KMS-11 (cell line): Measurements from ENCODE around the gene CTNNA2.

Experiments used
- H2AFZ ChIP-seq: fragments of 200-600 bp; sonication (generic); 2 replicates; pipeline ENCODE4 v1.6.1; 2016; ENCODE audit warnings: antibody characterized with exemption, mixed run types, low read depth
- H3K27ac ChIP-seq: fragments of 200-600 bp; sonication (generic); 2 replicates; pipeline ENCODE4 v1.6.1; 2016; ENCODE audit warnings: mild to moderate bottlenecking, mixed run types
- H3K27me3 ChIP-seq: fragments of 200-600 bp; sonication (generic); 2 replicates; pipeline ENCODE4 v1.6.1; 2017; ENCODE audit warnings: mild to moderate bottlenecking, low read depth, mixed run types, moderate library complexity; ENCODE audit not compliant: insufficient read depth
- H3K36me3 ChIP-seq: fragments of 200-600 bp; sonication (generic); 2 replicates; pipeline ENCODE4 v1.6.1; 2017; ENCODE audit warnings: mild to moderate bottlenecking, mixed run types; ENCODE audit not compliant: insufficient read depth
- H3K4me1 ChIP-seq: fragments of 200-600 bp; sonication (generic); 2 replicates; pipeline ENCODE4 v1.6.1; 2016; ENCODE audit warnings: mild to moderate bottlenecking, low read depth, mixed run types; ENCODE audit not compliant: poor library complexity, severe bottlenecking
- H3K4me2 ChIP-seq: fragments of 200-600 bp; sonication (generic); 2 replicates; pipeline ENCODE4 v1.7.0; 2016; ENCODE audit warnings: mild to moderate bottlenecking, mixed run types
- H3K4me3 ChIP-seq: fragments of 200-600 bp; sonication (generic); IDR thresholded peaks from 2 replicates; pipeline ENCODE4 v1.6.1; 2017; ENCODE audit warnings: low read depth, low read length, mixed read lengths; ENCODE audit not compliant: insufficient read depth
- H3K79me2 ChIP-seq: fragments of 200-600 bp; sonication (generic); 2 replicates; pipeline ENCODE4 v1.6.1; 2016; ENCODE audit warnings: low read depth, mixed run types; ENCODE audit not compliant: insufficient read depth
- H3K9ac ChIP-seq: fragments of 200-600 bp; sonication (generic); 2 replicates; pipeline ENCODE4 v1.6.1; 2016; ENCODE audit warnings: mild to moderate bottlenecking, mixed run types
- H4K20me1 ChIP-seq: fragments of 200-600 bp; sonication (generic); 2 replicates; pipeline ENCODE4 v1.6.1; 2016; ENCODE audit warnings: mild to moderate bottlenecking, mixed run types; ENCODE audit not compliant: insufficient read depth
- TF ChIP-seq, protein P1 (sequence below): fragments of 200-600 bp; sonication (generic); conservative IDR thresholded peaks from 2 replicates; pipeline ENCODE4 v1.6.1; 2017; ENCODE audit warnings: low read depth, mild to moderate bottlenecking, antibody characterized with exemption, low read length, moderate library complexity, mixed read lengths

The CTNNA2 gene

DNA sequence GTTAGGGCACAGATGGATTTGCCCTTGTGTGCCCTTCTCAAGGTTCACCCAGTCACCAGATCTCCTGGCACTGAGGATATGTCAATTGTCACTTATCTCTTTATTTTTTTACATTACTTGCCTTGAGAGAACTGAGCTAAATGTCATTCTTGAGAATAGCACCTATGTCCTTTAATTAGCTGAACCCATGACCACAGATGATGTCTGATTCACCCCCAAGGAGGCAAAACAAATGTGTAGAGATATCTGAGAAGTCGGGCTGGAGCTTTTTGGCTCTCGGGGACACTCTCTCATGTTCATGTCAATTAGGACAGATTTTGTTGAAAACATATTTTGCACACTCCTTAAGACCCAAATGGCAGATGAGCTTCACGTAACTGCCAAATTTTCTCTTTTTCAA is 963.1 kb downstream of the CTNNA2 start:
- Histone ChIP-seq H3K9ac (no peak overlapping the region), H4K20me1 (no peaks in the 10 kb centered on the region), H3K36me3 (no peaks in the 10 kb centered on the region), H3K4me1 (no peaks in the 10 kb centered on the region), H3K4me2 (no peak overlapping the region), H3K27ac (no peak overlapping the region), H2AFZ (no peak overlapping the region), H3K79me2 (no peaks in the 10 kb centered on the region), H3K27me3 (no peaks in the 10 kb centered on the region), H3K4me3 (no peak overlapping the region)
- TF ChIP-seq, protein P1, sequence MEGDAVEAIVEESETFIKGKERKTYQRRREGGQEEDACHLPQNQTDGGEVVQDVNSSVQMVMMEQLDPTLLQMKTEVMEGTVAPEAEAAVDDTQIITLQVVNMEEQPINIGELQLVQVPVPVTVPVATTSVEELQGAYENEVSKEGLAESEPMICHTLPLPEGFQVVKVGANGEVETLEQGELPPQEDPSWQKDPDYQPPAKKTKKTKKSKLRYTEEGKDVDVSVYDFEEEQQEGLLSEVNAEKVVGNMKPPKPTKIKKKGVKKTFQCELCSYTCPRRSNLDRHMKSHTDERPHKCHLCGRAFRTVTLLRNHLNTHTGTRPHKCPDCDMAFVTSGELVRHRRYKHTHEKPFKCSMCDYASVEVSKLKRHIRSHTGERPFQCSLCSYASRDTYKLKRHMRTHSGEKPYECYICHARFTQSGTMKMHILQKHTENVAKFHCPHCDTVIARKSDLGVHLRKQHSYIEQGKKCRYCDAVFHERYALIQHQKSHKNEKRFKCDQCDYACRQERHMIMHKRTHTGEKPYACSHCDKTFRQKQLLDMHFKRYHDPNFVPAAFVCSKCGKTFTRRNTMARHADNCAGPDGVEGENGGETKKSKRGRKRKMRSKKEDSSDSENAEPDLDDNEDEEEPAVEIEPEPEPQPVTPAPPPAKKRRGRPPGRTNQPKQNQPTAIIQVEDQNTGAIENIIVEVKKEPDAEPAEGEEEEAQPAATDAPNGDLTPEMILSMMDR: no peak

DNA sequence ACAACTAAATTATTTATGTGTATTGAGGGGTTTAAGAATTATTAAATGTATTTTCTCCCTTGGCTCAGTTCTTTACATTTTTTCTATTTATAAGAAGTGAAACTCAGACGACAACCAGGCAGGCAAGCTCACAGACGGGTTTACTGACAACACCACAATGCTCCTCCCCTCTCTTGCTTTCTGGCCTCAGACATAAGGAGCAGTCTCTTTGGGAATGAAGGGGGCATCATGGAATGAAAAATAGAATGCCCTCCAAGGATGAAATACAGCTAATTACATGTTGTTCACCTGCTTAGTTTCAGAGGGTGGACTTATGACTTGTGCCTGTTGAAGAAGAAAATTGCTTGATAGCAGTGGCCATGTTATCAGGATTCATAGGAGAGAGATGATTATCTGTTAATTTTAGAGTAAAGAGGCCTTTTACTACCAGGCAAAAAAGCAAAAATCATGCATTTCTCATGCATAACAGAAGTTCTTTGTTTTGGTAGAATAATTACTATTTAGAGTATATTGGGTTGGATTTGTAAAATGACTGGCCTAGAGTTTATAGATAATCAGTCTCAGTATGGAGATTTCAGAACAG is 963.8 kb downstream of the CTNNA2 start:
- no peak overlapping the region for H3K9ac ChIP-seq
- no peak overlapping the region for H2AFZ ChIP-seq
- H3K4me2 ChIP-seq: no peak overlapping the region

GRCh38 chr2:80482276-80482675 is 969.4 kb downstream of the CTNNA2 start:
- Histone ChIP-seq H3K79me2 (no peaks in the 10 kb centered on the region), H3K4me1 (no peaks in the 10 kb centered on the region), H3K27me3 (no peaks in the 10 kb centered on the region), H2AFZ (no peak overlapping the region), H3K9ac (no peak overlapping the region), H3K36me3 (no peaks in the 10 kb centered on the region), H3K4me2 (no peak overlapping the region), H3K4me3 (no peak overlapping the region), H4K20me1 (no peaks in the 10 kb centered on the region), H3K27ac (no peak overlapping the region)
- TF ChIP-seq, protein P1: no peak

More for the DNA sequence above, 963.8 kb downstream of the CTNNA2 start:
- no peaks in the 10 kb centered on the region for H3K27me3 ChIP-seq
- H3K36me3 ChIP-seq: no peaks in the 10 kb centered on the region
- no peaks in the 10 kb centered on the region for H3K4me1 ChIP-seq
- H3K4me3 ChIP-seq: no peak overlapping the region
- no peak overlapping the region for H3K27ac ChIP-seq
- H3K79me2 ChIP-seq: no peaks in the 10 kb centered on the region
- H4K20me1 ChIP-seq: no peaks in the 10 kb centered on the region
- TF ChIP-seq, protein P1: no peak

DNA sequence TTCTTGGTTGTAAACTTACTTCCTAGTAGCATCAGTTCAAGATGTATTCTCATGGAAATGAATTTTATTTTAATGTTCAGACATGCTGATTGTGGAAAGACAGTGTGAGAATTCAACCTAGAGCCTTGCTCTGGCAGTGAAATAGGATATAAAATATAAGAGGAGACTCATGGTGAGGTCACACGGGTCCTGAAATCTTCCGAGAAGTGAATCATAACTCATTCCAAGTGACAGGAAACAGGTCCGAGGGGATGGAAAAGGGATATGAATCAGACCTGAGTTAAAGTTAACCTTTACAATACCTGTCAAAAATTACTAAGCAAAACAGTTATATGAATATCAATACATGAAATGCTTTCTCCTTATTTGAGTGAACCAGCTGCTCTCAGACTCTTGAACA is 976.9 kb downstream of the CTNNA2 start:
- TF ChIP-seq, protein P1: no peak
- Histone ChIP-seq H3K27me3 (no peaks in the 10 kb centered on the region), H3K79me2 (no peaks in the 10 kb centered on the region), H3K4me1 (no peaks in the 10 kb centered on the region), H2AFZ (no peak overlapping the region), H3K9ac (no peak overlapping the region), H3K27ac (no peak overlapping the region), H3K4me2 (no peak overlapping the region), H3K4me3 (no peak overlapping the region), H3K36me3 (no peaks in the 10 kb centered on the region), H4K20me1 (no peaks in the 10 kb centered on the region)
